Caco-2 (cell line): ENCODE data around the gene PNMA8C. TPM values are rescaled to one million over a fixed set of nuclear protein-coding genes. Genes with fewer than 3 reads are reported as not detected.

Experiments used
- total RNA-seq: library from RNA; stranded (reverse); gene quantifications from 2 replicates; pipeline ENCODE4 v1.2.3, GENCODE V29; 2022

PNMA8C gene
- total RNA-seq, 1 experiment from 2014 or later, result not detected

Other genes starting within 250 kb of the PNMA8C start
- gene IGFL1, start 199.2 kb downstream of the PNMA8C start, total RNA-seq, result not detected in 2 replicates
- gene HIF3A, start 131.9 kb downstream of the PNMA8C start, total RNA-seq, result 5.2 and 5.4 TPM in 2 replicates
- gene PPP5C, start 81.8 kb downstream of the PNMA8C start, total RNA-seq, result 120 and 130 TPM in 2 replicates
- gene CCDC8, start 15.4 kb downstream of the PNMA8C start, total RNA-seq, result 0.18 and 0.37 TPM in 2 replicates
- not detected in 2 replicates for gene PNMA8A, start 42.6 kb upstream of the PNMA8C start, total RNA-seq
- 0.11 TPM in 1 of 2 replicates, not detected in the other for gene PNMA8B, start 66.9 kb upstream of the PNMA8C start, total RNA-seq
- gene CALM3, start 172.4 kb upstream of the PNMA8C start, total RNA-seq, result 465 and 484 TPM in 2 replicates
- not detected in 2 replicates for gene PTGIR, start 196.2 kb upstream of the PNMA8C start, total RNA-seq
- not detected in 2 replicates for gene GNG8, start 207.3 kb upstream of the PNMA8C start, total RNA-seq
- gene DACT3, start 232.2 kb upstream of the PNMA8C start, total RNA-seq, result 0.39 and 0.75 TPM in 2 replicates